Measurements from ENCODE around the gene OR10J1.
"Not testable (repeated sequence)": the region's sequence is repeated elsewhere in the genome, so short reads cannot be mapped to it uniquely, and the experiment has no call there.

Gene OR10J1

GRCh38 chr1:159439422-159439821 is at the start of gene OR10J1:
OR10J1 (plus strand) TSS chr1:159439722; CDS start chr1:159439792, 70 bp downstream.
- no peak for DNase-seq

GRCh38 chr1:159406821-159407220 is 32.7 kb upstream of the OR10J1 start:
- no peak for DNase-seq

GRCh38 chr1:159408862-159409400 is 30.6 kb upstream of the OR10J1 start:
- no peak for DNase-seq

GRCh38 chr1:159421821-159422220 is 17.7 kb upstream of the OR10J1 start:
- DNase-seq: no peak

GRCh38 chr1:159428536-159428935 is 11.0 kb upstream of the OR10J1 start:
- DNase-seq: no peak

GRCh38 chr1:159429074-159429861 is 10.3 kb upstream of the OR10J1 start:
- no peak for DNase-seq

GRCh38 chr1:159430985-159431384 is 8.5 kb upstream of the OR10J1 start:
- no peak for DNase-seq

- no peak for DNase-seq
These were observed 7.6 kb upstream of the OR10J1 start, which contains the start of gene OR10J4 for GRCh38 chr1:159431904-159432303. OR10J4 (plus strand) TSS chr1:159432204.

- DNase-seq: no peak
These were observed 3.1 kb upstream of the OR10J1 start for GRCh38 chr1:159436469-159436868.

- no peak for DNase-seq
These were observed 1.8 kb downstream of the OR10J1 start for GRCh38 chr1:159441360-159441759.

- DNase-seq: no peak
These were observed 2.9 kb downstream of the OR10J1 start for GRCh38 chr1:159442428-159442827.

- no peak for DNase-seq
These were observed 3.7 kb downstream of the OR10J1 start for GRCh38 chr1:159443066-159443750.

- DNase-seq: no peak
These were observed 5.0 kb downstream of the OR10J1 start for GRCh38 chr1:159444511-159444910.

- DNase-seq: no peak
These were observed 8.7 kb downstream of the OR10J1 start for GRCh38 chr1:159448181-159448580.

- DNase-seq: not testable (repeated sequence)
These were observed 10.1 kb downstream of the OR10J1 start for GRCh38 chr1:159449605-159450004.

GRCh38 chr1:159459551-159459950 is 20.0 kb downstream of the OR10J1 start:
- no peak for DNase-seq

- no peak for DNase-seq
These were observed 25.7 kb downstream of the OR10J1 start for GRCh38 chr1:159465191-159465603.

- no peak for DNase-seq
These were observed 28.8 kb downstream of the OR10J1 start for GRCh38 chr1:159468321-159468720.

- no peak for DNase-seq
These were observed 30.5 kb downstream of the OR10J1 start for GRCh38 chr1:159469921-159470533.

- DNase-seq: no peak
These were observed 33.8 kb downstream of the OR10J1 start for GRCh38 chr1:159473335-159473734.

- DNase-seq: no peak
These were observed 35.4 kb downstream of the OR10J1 start for GRCh38 chr1:159474926-159475325.

GRCh38 chr1:159483501-159483900 is 44.0 kb downstream of the OR10J1 start:
- no peak for DNase-seq

All from islet precursor cell (in vitro differentiated cells).